ENCODE data around the gene FAM149B1.
"Not testable (repeated sequence)": the region's sequence is repeated elsewhere in the genome, so short reads cannot be mapped to it uniquely, and the experiment has no call there.

FAM149B1 gene

DNA sequence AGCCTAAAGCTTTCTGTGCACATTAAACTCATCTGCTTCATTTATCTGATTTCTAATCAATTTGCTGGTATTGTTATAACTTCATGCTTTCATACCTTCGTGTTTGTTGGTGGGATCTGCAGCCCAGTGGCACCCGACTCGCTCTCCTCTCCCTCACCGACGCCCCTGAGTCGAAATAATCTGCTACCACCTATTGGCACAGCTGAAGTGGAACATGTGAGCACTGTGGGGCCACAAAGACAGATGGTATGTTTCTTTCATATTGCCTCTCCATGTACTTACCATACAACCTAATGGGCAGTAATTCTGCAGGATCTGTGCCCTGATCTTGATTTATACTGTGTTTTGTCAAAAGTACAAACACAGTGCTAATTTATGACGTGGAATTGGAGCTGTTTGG is 66.8 kb downstream of the FAM149B1 start:
- no peak for DNase-seq

DNA sequence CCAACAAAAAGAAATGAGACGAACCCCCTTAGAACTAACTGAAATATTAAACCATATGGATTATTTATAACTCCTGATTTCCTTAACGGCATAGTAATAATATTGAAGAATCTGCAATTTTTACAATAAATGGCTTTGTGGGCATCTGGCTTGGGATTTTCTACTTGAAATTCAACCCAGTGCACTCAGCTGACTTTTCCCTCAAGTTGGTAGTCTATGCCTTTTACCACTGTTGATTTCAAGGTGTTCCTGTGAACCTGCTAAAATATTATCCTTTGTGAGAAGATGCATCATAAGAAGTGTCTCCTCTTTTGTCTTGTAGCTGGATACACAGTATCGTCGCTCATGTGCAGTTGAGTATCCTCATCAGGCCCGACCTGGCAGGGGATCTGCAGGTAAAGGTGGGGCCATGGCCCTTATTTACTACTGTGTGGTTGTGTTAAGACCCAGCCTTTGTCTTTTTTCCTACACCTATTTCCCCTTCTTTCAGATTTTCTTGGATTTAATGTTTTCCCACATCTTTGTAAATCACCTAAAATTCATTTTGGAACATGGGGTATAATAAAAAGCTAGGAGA is 71.2 kb downstream of the FAM149B1 start:
- DNase-seq: no peak

GRCh38 chr10:73239908-73240307 is 72.0 kb downstream of the FAM149B1 start:
- no peak for DNase-seq

DNA sequence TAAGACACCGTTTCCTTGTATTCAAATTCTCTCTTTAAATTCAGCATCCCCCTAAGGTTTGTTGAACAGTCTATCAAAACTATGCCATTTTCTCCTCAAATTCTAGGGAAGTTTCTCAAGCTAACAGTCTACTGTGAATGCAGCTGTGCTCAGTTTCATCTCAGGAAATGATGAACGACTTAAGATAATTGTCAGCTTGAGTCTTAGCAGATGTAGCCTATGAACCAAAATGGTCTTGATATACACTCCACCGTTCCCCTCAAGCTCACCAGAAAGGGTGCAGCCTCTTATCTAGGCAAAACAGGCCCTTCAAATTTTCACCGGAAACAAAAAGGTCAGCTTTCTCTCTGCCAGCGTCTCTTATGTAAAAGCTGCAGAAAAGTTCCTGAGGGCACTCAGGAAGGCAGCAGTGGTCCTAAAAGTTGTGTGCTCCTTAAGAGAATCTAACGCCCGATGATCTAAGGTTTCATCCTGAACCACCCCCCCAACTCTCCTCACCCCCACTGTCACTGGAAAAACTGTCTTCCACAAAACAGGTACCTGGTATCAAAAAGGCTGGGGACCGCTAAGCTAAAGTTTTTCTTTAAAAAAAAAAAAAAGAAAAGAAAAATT is 77.1 kb downstream of the FAM149B1 start:
- DNase-seq: no peak

DNA sequence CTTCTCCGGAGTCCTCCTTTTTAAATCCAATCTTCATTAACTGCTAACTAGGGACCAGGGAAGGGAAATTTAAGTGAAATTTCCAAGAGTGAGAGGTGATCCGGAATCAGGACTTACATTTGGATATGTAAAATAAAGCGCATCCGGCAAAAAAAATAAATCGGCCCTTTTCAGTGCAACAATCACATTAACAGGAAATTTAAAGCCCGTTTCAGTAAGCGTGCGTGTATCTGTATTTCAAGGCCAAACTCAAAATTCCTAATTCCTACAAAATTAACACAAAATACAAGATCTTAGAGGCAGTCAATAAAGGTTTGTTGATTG is 78.4 kb downstream of the FAM149B1 start:
- DNase-seq: no peak

DNA sequence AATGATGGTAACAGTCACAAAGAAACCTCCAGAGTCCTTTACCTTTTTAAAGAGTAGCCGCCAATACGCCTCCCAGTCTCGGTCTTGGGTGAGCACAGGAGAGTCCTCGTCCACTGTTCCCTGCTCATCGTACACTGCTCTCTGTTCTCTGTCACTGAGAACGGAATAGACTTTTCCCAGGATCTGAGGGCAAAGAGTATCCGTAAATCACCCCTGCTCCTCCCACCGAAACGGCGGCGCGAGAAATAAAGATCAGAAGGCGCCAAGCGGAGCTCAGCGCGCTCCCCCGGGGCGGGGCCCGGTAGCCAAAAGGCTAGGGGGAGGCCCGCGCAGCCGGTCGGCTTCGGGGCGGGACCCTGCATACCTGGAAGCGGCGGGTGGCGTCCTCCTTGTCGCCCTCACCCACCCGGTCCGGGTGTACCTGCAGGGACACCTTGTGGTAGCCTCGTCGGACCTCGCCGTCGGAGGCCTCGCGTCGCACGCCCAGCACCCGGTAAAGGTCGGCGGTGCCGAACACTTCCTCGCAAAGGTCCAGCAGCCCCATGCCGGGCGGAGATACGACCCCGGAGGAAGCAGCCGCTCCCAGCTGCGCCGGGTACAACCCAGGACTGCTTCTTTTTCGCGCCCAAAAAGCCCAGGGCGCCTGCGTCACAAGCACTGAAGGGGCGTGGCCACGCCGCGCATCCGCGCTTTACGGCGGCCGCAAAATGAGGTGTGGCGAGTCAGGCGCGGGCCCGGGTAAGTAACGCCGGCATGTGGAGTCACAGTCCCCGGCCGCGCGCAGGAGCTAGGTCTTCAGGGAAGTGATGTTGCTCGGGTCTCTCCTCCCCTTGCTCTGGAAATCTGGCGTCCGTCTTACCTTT is 79.0 kb downstream of the FAM149B1 start, which contains the start of gene DNAJC9:
TSS of gene DNAJC9 (minus strand) at position 610 of the 863 bp plus-strand sequence. CDS start at position 544, 66 bp downstream.
- peak; percentile 70 to 72 for DNase-seq

DNA sequence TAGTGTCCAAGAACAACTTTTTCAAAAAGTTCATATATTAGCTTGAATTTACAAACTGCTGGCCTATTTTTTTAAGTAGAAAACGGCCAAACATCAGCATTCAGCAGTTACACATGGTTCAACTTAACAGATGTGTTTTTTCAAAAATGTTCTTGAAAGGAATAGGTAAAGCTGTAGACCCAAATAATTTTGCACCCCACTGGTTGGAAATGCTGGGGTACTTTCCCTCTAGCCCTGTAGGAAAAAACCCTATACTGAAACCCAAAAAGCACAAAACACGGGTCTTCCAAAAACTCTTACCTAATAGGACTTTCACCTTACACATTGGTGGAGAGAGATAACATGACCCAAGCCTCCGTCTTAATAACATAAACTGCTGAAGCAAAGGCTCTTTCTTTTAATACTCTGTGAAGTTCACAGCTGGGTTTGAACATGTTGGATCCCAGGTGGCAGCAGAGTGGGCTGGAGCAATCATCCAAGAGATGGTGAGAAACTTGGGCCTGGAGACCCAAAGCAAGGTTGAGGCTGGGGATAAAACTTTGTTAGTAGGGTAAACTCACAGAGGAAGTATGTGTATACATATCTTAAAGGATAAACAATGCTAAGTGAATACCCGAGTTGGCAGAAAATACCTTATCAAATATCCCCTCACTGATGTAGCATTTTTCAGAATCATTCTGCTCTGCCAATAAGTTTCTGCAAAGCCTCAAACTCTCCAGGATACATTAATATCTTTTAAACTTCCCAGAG is 79.8 kb downstream of the FAM149B1 start:
- no peak for DNase-seq

GRCh38 chr10:73248259-73248724 is 80.4 kb downstream of the FAM149B1 start:
- no peak for DNase-seq

- DNase-seq: no peak
These were observed 83.9 kb downstream of the FAM149B1 start for GRCh38 chr10:73251683-73252444.

DNA sequence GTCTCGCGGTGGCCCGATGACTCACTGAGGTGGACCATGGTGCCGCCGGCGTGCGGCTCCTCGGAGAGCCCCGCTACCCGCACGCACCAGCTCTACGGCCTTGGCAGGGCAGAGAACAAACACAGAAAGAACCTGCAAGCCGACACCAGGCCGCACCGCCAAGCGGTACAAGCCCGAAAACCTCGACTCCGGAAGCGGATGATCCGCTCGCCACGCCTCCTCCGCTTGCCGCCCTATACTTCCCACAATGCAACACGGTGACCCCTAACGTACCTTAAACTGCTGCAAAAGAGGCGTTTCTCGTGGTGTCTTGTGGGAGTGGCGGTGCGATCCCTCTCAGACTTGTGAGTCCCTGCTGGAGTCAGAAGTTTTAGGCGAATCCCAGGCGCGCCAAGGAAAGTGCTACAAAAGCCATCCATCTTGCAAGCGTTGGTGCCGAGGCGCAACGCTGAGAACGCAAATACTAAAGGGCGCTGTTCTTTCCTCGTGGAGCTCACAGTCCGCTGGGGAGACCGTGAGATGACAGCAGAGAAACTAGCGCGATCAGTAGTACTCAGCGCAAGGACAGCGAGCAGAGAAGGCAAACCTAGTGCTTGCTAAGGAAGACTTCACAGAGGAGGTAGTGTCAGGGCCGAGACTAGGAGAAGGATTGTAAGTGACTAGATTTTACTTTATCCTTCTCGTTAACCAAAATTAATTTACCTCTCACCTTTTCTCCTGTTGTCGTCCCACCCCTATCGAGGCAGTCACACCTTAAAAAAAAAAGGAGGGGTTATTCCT is 84.7 kb downstream of the FAM149B1 start, which contains the start of gene MRPS16:
TSS of gene MRPS16 (minus strand) at position 200 of the 780 bp plus-strand sequence. CDS start at position 38, 162 bp downstream.
- DNase-seq: peak; percentile 84 to 85

DNA sequence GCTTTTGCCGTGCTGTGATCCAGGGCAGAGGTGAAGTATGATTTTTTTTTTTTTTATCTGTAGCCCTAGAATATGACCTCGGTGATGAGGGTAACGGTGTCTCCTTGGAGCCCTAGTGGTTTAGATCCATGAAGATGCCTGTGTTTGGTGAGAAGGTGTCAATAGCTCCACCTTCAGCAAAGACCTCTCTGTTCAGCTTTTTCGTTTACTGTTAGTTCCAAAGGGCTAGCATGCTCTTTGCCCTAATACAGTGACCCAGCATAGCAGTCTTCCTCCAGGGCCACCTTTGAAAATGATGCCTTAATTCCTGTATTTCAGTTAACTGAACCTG is 85.3 kb downstream of the FAM149B1 start:
- DNase-seq: no peak

DNA sequence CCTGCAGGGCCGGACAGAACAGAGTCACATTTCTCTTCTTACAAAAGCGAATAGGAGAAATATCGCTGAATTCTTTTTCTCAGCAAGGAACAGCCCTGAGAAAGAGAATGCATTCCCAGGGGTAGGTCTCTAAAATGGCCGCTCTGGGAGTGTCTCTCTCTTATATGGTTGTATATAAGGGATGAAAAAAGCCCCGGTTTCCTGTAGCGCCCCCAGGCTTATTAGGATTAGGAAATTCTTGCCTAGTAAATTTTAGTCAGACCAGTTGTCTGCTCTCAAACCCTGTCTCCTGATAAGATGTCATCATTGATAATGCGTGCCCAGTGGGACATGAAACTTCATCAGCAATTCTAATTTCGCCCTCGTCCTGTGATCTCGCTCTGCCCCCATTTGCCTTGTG is 90.7 kb downstream of the FAM149B1 start:
- DNase-seq: not testable (repeated sequence)

GRCh38 chr10:73261362-73261995 is 93.6 kb downstream of the FAM149B1 start:
- DNase-seq: no peak

DNA sequence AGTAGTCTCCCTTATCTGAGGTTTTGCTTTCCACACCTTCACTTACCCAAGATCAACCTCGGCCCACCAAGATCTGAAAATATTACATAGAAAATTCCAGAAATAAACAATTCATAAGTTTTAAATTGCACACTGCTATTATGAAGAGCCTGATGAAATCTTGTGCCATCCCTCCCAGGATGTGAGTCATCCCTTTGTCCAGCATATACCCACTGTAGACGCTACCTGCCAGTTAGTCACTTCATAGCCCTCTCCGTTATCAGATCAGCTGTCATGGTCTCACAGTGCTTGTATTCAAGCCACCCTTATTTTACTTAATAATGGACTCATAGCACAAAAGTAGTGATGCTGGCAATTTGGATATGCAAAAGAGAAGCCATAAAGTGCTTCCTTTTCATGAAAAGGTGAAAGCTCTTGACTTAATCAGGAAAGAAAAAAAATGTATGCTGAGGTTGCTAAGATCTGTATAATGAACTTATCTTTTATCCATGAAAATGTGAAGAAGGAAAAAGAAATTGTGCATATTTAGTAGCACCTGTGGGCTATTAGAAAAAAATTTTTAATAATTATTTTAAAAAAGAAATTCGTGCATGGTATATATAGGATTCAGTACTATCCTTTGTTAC is 94.3 kb downstream of the FAM149B1 start:
- DNase-seq: peak in 1 of 2 experiments; percentile 1

- DNase-seq: no peak
These were observed 95.1 kb downstream of the FAM149B1 start for GRCh38 chr10:73262880-73263555.

- no peak for DNase-seq
These were observed 95.9 kb downstream of the FAM149B1 start for GRCh38 chr10:73263693-73264347.

DNA sequence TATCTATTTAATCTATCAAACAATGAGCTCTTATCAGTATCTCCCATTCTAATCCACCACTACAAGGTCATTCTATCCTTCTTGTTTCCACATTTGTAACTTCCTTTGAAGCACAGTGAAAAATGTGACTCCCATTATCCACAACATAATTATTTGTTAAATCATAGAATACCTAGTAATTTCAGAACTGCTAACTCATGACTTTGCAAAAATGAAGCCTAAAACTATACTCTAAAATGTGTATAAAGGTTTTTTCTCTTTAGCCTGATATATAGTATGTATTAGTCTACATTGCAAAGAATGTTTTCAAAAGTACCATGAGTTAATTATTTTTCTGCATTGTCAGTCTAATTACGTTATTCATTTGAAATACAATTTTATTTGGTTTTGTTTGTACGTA is 96.5 kb downstream of the FAM149B1 start:
- DNase-seq: no peak

- DNase-seq: no peak
These were observed 113.2 kb downstream of the FAM149B1 start for GRCh38 chr10:73281097-73281496.

GRCh38 chr10:73287441-73287840 is 119.5 kb downstream of the FAM149B1 start:
- no peak for DNase-seq

All from SHP77 (cell line).